PFSK-1 (cell line): ENCODE data around the gene TRAPPC5.

Source experiments
- FOXP2 ChIP-seq: optimal IDR thresholded peaks from 2 replicates; pipeline ENCODE3; 2011; ENCODE audit warnings: borderline replicate concordance, control low read depth, inconsistent platforms; ENCODE audit not compliant: insufficient read depth; ENCODE audit errors: extremely low read length, extremely low read depth
- POLR2AphosphoS5 ChIP-seq: IDR thresholded peaks from 2 replicates; pipeline ENCODE4 v1.6.1; 2012; ENCODE audit warnings: low read depth, mild to moderate bottlenecking, control low read depth, low read length, moderate library complexity
- REST ChIP-seq, 2 experiments: IDR thresholded peaks; 2 replicates each; pipeline versions ENCODE4 v1.6.1 to v1.8.0; 2011 to 2012; ENCODE audit warnings: low read depth in 2 of 2, low read length in 2 of 2, control low read depth in 1 of 2, inconsistent platforms in 1 of 2, mild to moderate bottlenecking in 1 of 2, moderate library complexity in 1 of 2; ENCODE audit not compliant: insufficient read depth in 1 of 2
- SIN3A ChIP-seq: IDR thresholded peaks from 2 replicates; pipeline ENCODE4 v1.6.1; 2012; ENCODE audit warnings: mild to moderate bottlenecking, low read length, moderate library complexity, borderline replicate concordance; ENCODE audit not compliant: insufficient read depth
- TAF1 ChIP-seq: IDR thresholded peaks from 2 replicates; pipeline ENCODE4 v1.6.1; 2012; ENCODE audit warnings: low read length, control low read depth, borderline replicate concordance; ENCODE audit not compliant: insufficient read depth

The TRAPPC5 gene

GRCh38 chr19:7690779-7691258, 10.2 kb downstream of the TRAPPC5 start:
- TF ChIP-seq REST (IDR thresholded peaks at IDR 0.05; ENCODE audit: insufficient read depth in 1 of 2, low read depth in 2 of 2, low read length in 2 of 2) (no peak), POLR2AphosphoS5 (no peak), SIN3A (no peak), TAF1 (no peak), FOXP2 (no peak)

GRCh38 chr19:7691497-7691896, 10.9 kb downstream of the TRAPPC5 start:
- TF ChIP-seq FOXP2 (no peak), SIN3A (no peak), REST (IDR thresholded peaks at IDR 0.05; ENCODE audit: insufficient read depth in 1 of 2, low read depth in 2 of 2, low read length in 2 of 2) (no peak), TAF1 (no peak), POLR2AphosphoS5 (no peak)

GRCh38 chr19:7692417-7693088, 11.9 kb downstream of the TRAPPC5 start:
- TF ChIP-seq POLR2AphosphoS5, result no peak
- no peak for TF ChIP-seq REST (IDR thresholded peaks at IDR 0.05; ENCODE audit: insufficient read depth in 1 of 2, low read depth in 2 of 2, low read length in 2 of 2)
- TF ChIP-seq FOXP2, result no peak
- TF ChIP-seq TAF1, result no peak
- TF ChIP-seq SIN3A, result no peak

DNA sequence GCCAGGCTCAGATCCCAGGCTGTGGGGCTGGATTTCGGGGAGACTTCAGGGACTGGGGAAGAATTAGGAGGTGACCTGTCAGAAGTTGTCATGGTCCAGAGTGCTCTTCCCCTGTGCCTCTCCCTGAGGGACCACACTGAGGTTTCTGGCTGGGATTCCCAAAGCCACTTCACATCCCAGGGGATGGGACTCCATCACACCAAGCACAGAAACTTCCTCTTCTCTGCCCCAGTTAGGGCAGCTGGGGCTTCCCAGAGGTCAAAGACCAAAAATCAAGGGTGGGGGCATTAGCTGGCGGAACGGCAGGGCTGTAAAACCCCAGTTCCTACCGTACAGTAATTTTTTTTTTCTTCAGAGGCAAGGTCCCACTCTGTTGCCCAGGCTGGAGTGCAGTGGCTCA, 13.9 kb downstream of the TRAPPC5 start:
- TF ChIP-seq FOXP2 (no peak), SIN3A (no peak), TAF1 (no peak), REST (IDR thresholded peaks at IDR 0.05; ENCODE audit: insufficient read depth in 1 of 2, low read depth in 2 of 2, low read length in 2 of 2) (no peak), POLR2AphosphoS5 (no peak)
